ENCODE measurements around the gene CEP44. TPM values are rescaled to one million over a fixed set of nuclear protein-coding genes. Genes with fewer than 3 reads are reported as not detected.

The CEP44 gene
- total and polyA plus RNA-seq, 2 of the 4 experiments (the other 2 are of a cell fraction) = 3.5 to 9.5 TPM

DNA sequence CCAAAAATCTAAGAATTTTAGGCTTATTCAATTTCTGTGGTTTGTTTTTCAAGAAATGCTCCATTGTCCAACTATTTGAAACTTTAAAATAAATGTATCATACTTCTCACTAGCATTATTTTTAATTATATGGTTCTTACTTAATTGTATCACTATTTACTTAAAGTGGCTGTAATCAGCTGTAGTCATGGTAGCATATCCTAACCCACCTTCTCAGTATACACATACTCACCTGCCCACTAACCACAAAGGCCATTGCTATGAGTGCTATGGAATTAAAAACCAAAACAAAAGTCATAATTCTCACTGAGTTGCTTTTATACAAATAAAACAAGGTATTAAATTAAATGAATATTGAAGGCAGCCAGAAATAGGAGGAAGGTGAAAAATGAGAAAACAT lies 5.2 kb upstream of the CEP44 start:
- DNase-seq (no peak), ATAC-seq (ENCODE audit: low read depth) (no peak)
- no peak overlapping the region for H3K18ac ChIP-seq (ENCODE audit: low read depth, low read length)
- peaks cover 7 to 28% of the 10 kb centered on the region in 2 experiments; a peak in 3 of 4 replicates for H3K79me1 ChIP-seq (ENCODE audit: low read depth in 1 of 2, low read length in 2 of 2)
- no peak overlapping the region for H3K9ac ChIP-seq (ENCODE audit: low read depth, low read length)
- no peaks in the 10 kb centered on the region for H3K9me3 ChIP-seq (ENCODE audit: control insufficient read depth, insufficient read depth, low read length)
- ChIA-PET CTCF (no interaction called here), POLR2A (ENCODE audit: unreplicated experiment) (no interaction called here)
- H3K4ac ChIP-seq (ENCODE audit: low read depth, low read length) = no peak overlapping the region
- H2AFZ ChIP-seq (replicated peaks; ENCODE audit: low read length, poor library complexity) = no peak overlapping the region
- H2BK5ac ChIP-seq (ENCODE audit: low read depth, low read length, poor library complexity, severe bottlenecking) = no peak overlapping the region
- no peak overlapping the region for H4K91ac ChIP-seq (ENCODE audit: insufficient read depth, low read depth, low read length)
- dilution Hi-C loops (cut with HindIII; ENCODE audit: low sequenced_read_pairs, unreplicated experiment) (no loop called here), in situ Hi-C loops (cut with MboI; ENCODE audit: low sequenced_read_pairs) (no loop called here), intact Hi-C loops (cut with micrococcal nuclease) (no loop called here)
- no peak overlapping the region for H2BK120ac ChIP-seq (ENCODE audit: low read depth, low read length)
- no peak overlapping the region for H3K23ac ChIP-seq (ENCODE audit: low read depth, low read length)
- no peak overlapping the region for H2AK9ac ChIP-seq (replicated peaks; ENCODE audit: low read depth, low read length, poor library complexity)
- H3K4me2 ChIP-seq (ENCODE audit: low read depth, low read length) = no peak overlapping the region
- H3K9me1 ChIP-seq (ENCODE audit: insufficient read depth, low read length) = no peaks in the 10 kb centered on the region
- H3K27ac ChIP-seq (ENCODE audit: insufficient read depth, low read length) = no peak overlapping the region
- H3K4me3 ChIP-seq (ENCODE audit: insufficient read depth, low read depth, low read length) = no peak overlapping the region
- no peak for TF ChIP-seq SMC3 (IDR thresholded peaks at IDR 0.05; ENCODE audit: low read depth, low read length)
- TF ChIP-seq MXI1 (IDR thresholded peaks at IDR 0.05; ENCODE audit: borderline replicate concordance, low read depth, low read length) = no peak
- TF ChIP-seq MAFK (IDR thresholded peaks at IDR 0.05; ENCODE audit: low read depth, low read length) = no peak
- no peak for TF ChIP-seq FOS (IDR thresholded peaks at IDR 0.05; ENCODE audit: low read depth, low read length)
- TF ChIP-seq, protein P1, sequence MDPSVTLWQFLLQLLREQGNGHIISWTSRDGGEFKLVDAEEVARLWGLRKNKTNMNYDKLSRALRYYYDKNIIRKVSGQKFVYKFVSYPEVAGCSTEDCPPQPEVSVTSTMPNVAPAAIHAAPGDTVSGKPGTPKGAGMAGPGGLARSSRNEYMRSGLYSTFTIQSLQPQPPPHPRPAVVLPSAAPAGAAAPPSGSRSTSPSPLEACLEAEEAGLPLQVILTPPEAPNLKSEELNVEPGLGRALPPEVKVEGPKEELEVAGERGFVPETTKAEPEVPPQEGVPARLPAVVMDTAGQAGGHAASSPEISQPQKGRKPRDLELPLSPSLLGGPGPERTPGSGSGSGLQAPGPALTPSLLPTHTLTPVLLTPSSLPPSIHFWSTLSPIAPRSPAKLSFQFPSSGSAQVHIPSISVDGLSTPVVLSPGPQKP (IDR thresholded peaks at IDR 0.05; ENCODE audit: borderline replicate concordance, low read depth, low read length) = no peak
- no peak for TF ChIP-seq RCOR1 (IDR thresholded peaks at IDR 0.05; ENCODE audit: insufficient replicate concordance, low read length)
- no peak for TF ChIP-seq CHD1 (IDR thresholded peaks at IDR 0.05; ENCODE audit: low read depth, low read length)
- TF ChIP-seq RFX5 (IDR thresholded peaks at IDR 0.05; ENCODE audit: low read depth, low read length) = no peak
- TF ChIP-seq, protein P2, sequence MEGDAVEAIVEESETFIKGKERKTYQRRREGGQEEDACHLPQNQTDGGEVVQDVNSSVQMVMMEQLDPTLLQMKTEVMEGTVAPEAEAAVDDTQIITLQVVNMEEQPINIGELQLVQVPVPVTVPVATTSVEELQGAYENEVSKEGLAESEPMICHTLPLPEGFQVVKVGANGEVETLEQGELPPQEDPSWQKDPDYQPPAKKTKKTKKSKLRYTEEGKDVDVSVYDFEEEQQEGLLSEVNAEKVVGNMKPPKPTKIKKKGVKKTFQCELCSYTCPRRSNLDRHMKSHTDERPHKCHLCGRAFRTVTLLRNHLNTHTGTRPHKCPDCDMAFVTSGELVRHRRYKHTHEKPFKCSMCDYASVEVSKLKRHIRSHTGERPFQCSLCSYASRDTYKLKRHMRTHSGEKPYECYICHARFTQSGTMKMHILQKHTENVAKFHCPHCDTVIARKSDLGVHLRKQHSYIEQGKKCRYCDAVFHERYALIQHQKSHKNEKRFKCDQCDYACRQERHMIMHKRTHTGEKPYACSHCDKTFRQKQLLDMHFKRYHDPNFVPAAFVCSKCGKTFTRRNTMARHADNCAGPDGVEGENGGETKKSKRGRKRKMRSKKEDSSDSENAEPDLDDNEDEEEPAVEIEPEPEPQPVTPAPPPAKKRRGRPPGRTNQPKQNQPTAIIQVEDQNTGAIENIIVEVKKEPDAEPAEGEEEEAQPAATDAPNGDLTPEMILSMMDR (conservative IDR thresholded peaks at IDR 0.05; ENCODE audit: low read depth, low read length) = no peak
- TF ChIP-seq RAD21 (IDR thresholded peaks at IDR 0.05; ENCODE audit: low read length) = no peak
- TF ChIP-seq USF2 (IDR thresholded peaks at IDR 0.05; ENCODE audit: low read depth, low read length) = no peak
- H3K36me3 ChIP-seq (ENCODE audit: control insufficient read depth, insufficient read depth, low read length) = no peaks in the 10 kb centered on the region
- H4K8ac ChIP-seq (ENCODE audit: low read depth in 2 of 2, low read length in 2 of 2) = no peak overlapping the region
- H4K5ac ChIP-seq (ENCODE audit: low read depth, low read length) = no peak overlapping the region
- no peak overlapping the region for H2AK5ac ChIP-seq (ENCODE audit: low read depth, low read length)
- no peak overlapping the region for H2BK20ac ChIP-seq (ENCODE audit: low read depth, low read length)
- no TSS peak for BruUV-seq (replicated peaks)
- no peak overlapping the region for H3K56ac ChIP-seq (ENCODE audit: extremely low read depth, insufficient read depth, low read length)
- H4K20me1 ChIP-seq (ENCODE audit: insufficient read depth, low read length) = no peaks in the 10 kb centered on the region
- no peaks in the 10 kb centered on the region for H3K4me1 ChIP-seq (ENCODE audit: control insufficient read depth, insufficient read depth, low read length)
- H2BK15ac ChIP-seq (ENCODE audit: low read depth, low read length) = no peak overlapping the region
- H3K14ac ChIP-seq (replicated peaks; ENCODE audit: low read depth, low read length) = no peak overlapping the region
- no peaks in the 10 kb centered on the region for H3K27me3 ChIP-seq (ENCODE audit: control insufficient read depth, insufficient read depth, low read length)
